GM19328 (cell line): Measurements from ENCODE around the gene AP3S2.
"Not testable (repeated sequence)": the region's sequence is repeated elsewhere in the genome, so short reads cannot be mapped to it uniquely, and the experiment has no call there.

Source experiments
- ATAC-seq: cut with Tn5 transposase; IDR thresholded peaks from one replicate; pipeline ENCODE4 v1.9.1; 2021; ENCODE audit warnings: mild to moderate bottlenecking, moderate library complexity; ENCODE audit not compliant: unreplicated experiment

AP3S2 gene

GRCh38 chr15:89836267-89837133 is 57.3 kb downstream of the AP3S2 start:
- no peak for ATAC-seq

GRCh38 chr15:89835176-89835564 is 58.6 kb downstream of the AP3S2 start:
- no peak for ATAC-seq

GRCh38 chr15:89834465-89835175 is 59.2 kb downstream of the AP3S2 start:
- not testable (repeated sequence) for ATAC-seq

- no peak for ATAC-seq
These were observed 59.8 kb downstream of the AP3S2 start for GRCh38 chr15:89833966-89834365.

- ATAC-seq: no peak
These were observed 63.2 kb downstream of the AP3S2 start for GRCh38 chr15:89830639-89831038.

- ATAC-seq: no peak
These were observed 64.0 kb downstream of the AP3S2 start for GRCh38 chr15:89829616-89830440.

GRCh38 chr15:89829161-89829560 is 64.6 kb downstream of the AP3S2 start:
- ATAC-seq: no peak

GRCh38 chr15:89828281-89829145 is 65.3 kb downstream of the AP3S2 start:
- ATAC-seq: no peak

- no peak for ATAC-seq
These were observed 66.0 kb downstream of the AP3S2 start for GRCh38 chr15:89827829-89828228.

GRCh38 chr15:89826671-89827655 is 66.8 kb downstream of the AP3S2 start:
- ATAC-seq: no peak

GRCh38 chr15:89825271-89825940 is 68.4 kb downstream of the AP3S2 start:
- no peak for ATAC-seq

- no peak for ATAC-seq
These were observed 69.3 kb downstream of the AP3S2 start for GRCh38 chr15:89824607-89824867.

GRCh38 chr15:89823836-89824606 is 69.8 kb downstream of the AP3S2 start:
- no peak for ATAC-seq

GRCh38 chr15:89822951-89823711 is 70.7 kb downstream of the AP3S2 start:
- no peak for ATAC-seq

GRCh38 chr15:89822611-89822950 is 71.2 kb downstream of the AP3S2 start:
- ATAC-seq: no peak

- no peak for ATAC-seq
These were observed 71.8 kb downstream of the AP3S2 start for GRCh38 chr15:89822026-89822425.
